Middle frontal gyrus (tissue), 1 donor: Measurements from ENCODE around the gene MITF.

Experiments
- DNase-seq: peaks from one replicate; pipeline ENCODE4 v3.0.0-alpha.2; 2015; ENCODE audit warnings: low spot score; ENCODE audit errors: extremely low spot score

MITF gene

GRCh38 chr3:70010346-70010745 is 271.1 kb downstream of the MITF start:
- no peak for DNase-seq

GRCh38 chr3:70011582-70011981 is 272.3 kb downstream of the MITF start:
- DNase-seq: no peak
